B cell (primary cell): Measurements from ENCODE around the gene DLG1.

Source experiments
- CTCF ChIP-seq: fragments of 200-600 bp; IDR thresholded peaks from one replicate; pipeline ENCODE4 v1.8.0; 2022; ENCODE audit warnings: antibody characterized with exemption, mild to moderate bottlenecking
- EZH2 ChIP-seq: IDR thresholded peaks from 2 replicates; pipeline ENCODE4 v1.6.1; 2012; ENCODE audit warnings: borderline replicate concordance, low read depth, mild to moderate bottlenecking, moderate library complexity, low read length; ENCODE audit not compliant: insufficient read depth, poor library complexity, severe bottlenecking

- TF ChIP-seq CTCF (no peak), EZH2 (no peak)
Observed at GRCh38 chr3:197011780-197012539, 286.5 kb downstream of the DLG1 start.
